Suprapubic skin (tissue), 4 donors: Measurements from ENCODE around the gene UBASH3A. TPM values are rescaled to one million over a fixed set of nuclear protein-coding genes. Genes with fewer than 3 reads are reported as not detected.

ENCODE experiments used
- DNase-seq, 2 donors: peaks; one replicate each; pipeline ENCODE4 v3.0.0-alpha.2; 2019; ENCODE audit warnings: low spot score in 2 of 2
- H3K27ac ChIP-seq: fragments of 200-600 bp; sonication (generic); one replicate; pipeline ENCODE4 v1.5.1; 2019
- H3K27me3 ChIP-seq: fragments of 200-600 bp; sonication (generic); one replicate; pipeline ENCODE4 v1.5.1; 2019
- H3K36me3 ChIP-seq: fragments of 200-600 bp; sonication (generic); one replicate; pipeline ENCODE4 v1.5.1; 2019
- H3K4me1 ChIP-seq: fragments of 200-600 bp; sonication (generic); one replicate; pipeline ENCODE4 v1.5.1; 2019
- H3K4me3 ChIP-seq: fragments of 200-600 bp; sonication (generic); one replicate; pipeline ENCODE4 v1.5.1; 2019; ENCODE audit warnings: mild to moderate bottlenecking
- H3K9me3 ChIP-seq: fragments of 200-600 bp; sonication (generic); one replicate; pipeline ENCODE4 v1.5.1; 2019
- EP300 ChIP-seq: sonication (generic); formaldehyde crosslinking; IDR thresholded peaks from one replicate; pipeline ENCODE4 v1.6.1; 2017; ENCODE audit warnings: antibody characterized with exemption
- POLR2A ChIP-seq, 2 donors: fragments of 450-650 bp; IDR thresholded peaks; one replicate each; pipeline ENCODE4 v1.6.1; 2017; ENCODE audit warnings: antibody characterized with exemption in 2 of 2, mild to moderate bottlenecking in 2 of 2, moderate library complexity in 2 of 2
- POLR2AphosphoS5 ChIP-seq, 3 donors: sonication (generic); formaldehyde crosslinking; IDR thresholded peaks; one replicate each; pipeline ENCODE4 v1.6.1; 2017; ENCODE audit warnings: antibody characterized with exemption in 3 of 3
- WGBS: methylation state at CpG from one replicate; pipeline ENCODE4 v1.1.5; 2018; 5-methylcytosine and 5-hydroxymethylcytosine counted together
- total RNA-seq, 4 donors: library from RNA; depleted of rRNA; stranded (reverse); fragments of >200 nt; gene quantifications; one replicate each; pipeline ENCODE4 v1.1.0, GENCODE V29; 2016
- TF ChIP-seq, protein P1 (sequence below), 2 donors: fragments of 200-600 bp in 1 of 2; fragments of 450-650 bp in 1 of 2; sonication (generic) in 1 of 2; IDR thresholded peaks; one replicate each; pipeline ENCODE4 v1.5.1; 2016 to 2019; ENCODE audit warnings: antibody characterized with exemption in 2 of 2, mild to moderate bottlenecking in 1 of 2, moderate library complexity in 1 of 2

The UBASH3A gene
- total RNA-seq, 4 donors from 2014 or later, result 0.36 to 1.0 (median 0.47) TPM; not detected in 1

DNA sequence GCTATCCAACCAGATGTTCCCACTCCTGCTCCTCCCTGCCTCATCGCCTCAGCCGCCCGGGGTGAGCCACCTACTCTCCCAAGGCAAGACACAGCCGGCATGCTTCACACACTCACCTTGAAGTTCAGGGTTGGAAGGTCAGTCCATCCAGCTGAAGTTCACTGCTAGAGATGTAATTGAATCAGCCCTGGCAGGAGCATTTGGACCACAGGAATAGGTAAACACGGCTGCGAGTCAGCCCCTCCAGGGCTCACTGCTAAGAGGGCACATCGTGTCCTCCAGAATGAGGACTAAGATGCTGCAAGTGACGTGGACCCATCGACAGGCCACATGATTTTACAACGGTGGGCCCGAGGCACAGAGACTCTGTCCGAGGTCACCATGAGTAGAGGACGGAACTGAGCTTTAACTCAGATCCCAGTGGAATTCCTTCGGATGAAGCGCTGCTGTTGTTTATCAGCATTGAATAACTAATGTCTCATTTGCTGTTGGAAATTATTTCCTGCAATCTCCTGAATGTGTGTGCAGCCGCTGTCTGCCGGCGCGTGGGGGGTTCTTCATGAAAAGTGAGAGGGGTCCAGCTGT lies 50.4 kb downstream of the UBASH3A start:
- no peaks in the 10 kb centered on the region for H3K27me3 ChIP-seq
- no peak for DNase-seq
- H3K4me3 ChIP-seq, result no peak overlapping the region
- peaks cover 3% of the 10 kb centered on the region for H3K4me1 ChIP-seq
- no peaks in the 10 kb centered on the region for H3K9me3 ChIP-seq
- no peak overlapping the region for H3K27ac ChIP-seq
- TF ChIP-seq, protein P1, sequence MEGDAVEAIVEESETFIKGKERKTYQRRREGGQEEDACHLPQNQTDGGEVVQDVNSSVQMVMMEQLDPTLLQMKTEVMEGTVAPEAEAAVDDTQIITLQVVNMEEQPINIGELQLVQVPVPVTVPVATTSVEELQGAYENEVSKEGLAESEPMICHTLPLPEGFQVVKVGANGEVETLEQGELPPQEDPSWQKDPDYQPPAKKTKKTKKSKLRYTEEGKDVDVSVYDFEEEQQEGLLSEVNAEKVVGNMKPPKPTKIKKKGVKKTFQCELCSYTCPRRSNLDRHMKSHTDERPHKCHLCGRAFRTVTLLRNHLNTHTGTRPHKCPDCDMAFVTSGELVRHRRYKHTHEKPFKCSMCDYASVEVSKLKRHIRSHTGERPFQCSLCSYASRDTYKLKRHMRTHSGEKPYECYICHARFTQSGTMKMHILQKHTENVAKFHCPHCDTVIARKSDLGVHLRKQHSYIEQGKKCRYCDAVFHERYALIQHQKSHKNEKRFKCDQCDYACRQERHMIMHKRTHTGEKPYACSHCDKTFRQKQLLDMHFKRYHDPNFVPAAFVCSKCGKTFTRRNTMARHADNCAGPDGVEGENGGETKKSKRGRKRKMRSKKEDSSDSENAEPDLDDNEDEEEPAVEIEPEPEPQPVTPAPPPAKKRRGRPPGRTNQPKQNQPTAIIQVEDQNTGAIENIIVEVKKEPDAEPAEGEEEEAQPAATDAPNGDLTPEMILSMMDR (IDR thresholded peaks at IDR 0.05), result no peak
- TF ChIP-seq POLR2A (IDR thresholded peaks at IDR 0.05) (no peak), POLR2AphosphoS5 (IDR thresholded peaks at IDR 0.05) (no peak), EP300 (no peak)
- H3K36me3 ChIP-seq, result no peaks in the 10 kb centered on the region
- WGBS, result 77% methylated on average over 19 of the region's 19 CpGs

- H3K36me3 ChIP-seq, result no peaks in the 10 kb centered on the region
- no peak for DNase-seq
- no peak overlapping the region for H3K27ac ChIP-seq
- H3K27me3 ChIP-seq, result no peaks in the 10 kb centered on the region
- WGBS, result 64% methylated on average over 9 of the region's 9 CpGs
- H3K4me1 ChIP-seq, result peaks cover 3% of the 10 kb centered on the region
- no peak overlapping the region for H3K4me3 ChIP-seq
- no peaks in the 10 kb centered on the region for H3K9me3 ChIP-seq
- no peak for TF ChIP-seq EP300
- no peak for TF ChIP-seq POLR2A (IDR thresholded peaks at IDR 0.05)
- TF ChIP-seq, protein P1 (IDR thresholded peaks at IDR 0.05), result no peak
- no peak for TF ChIP-seq POLR2AphosphoS5 (IDR thresholded peaks at IDR 0.05)
These were observed 51.1 kb downstream of the UBASH3A start for GRCh38 chr21:42454786-42455185.

GRCh38 chr21:42455196-42455595 lies 51.5 kb downstream of the UBASH3A start:
- DNase-seq, result no peak
- Histone ChIP-seq H3K9me3 (no peaks in the 10 kb centered on the region), H3K27ac (no peak overlapping the region), H3K36me3 (no peaks in the 10 kb centered on the region), H3K4me3 (no peak overlapping the region), H3K27me3 (no peaks in the 10 kb centered on the region), H3K4me1 (peaks cover 3% of the 10 kb centered on the region)
- 70% methylated on average over 8 of the region's 9 CpGs for WGBS
- TF ChIP-seq POLR2AphosphoS5 (IDR thresholded peaks at IDR 0.05) (no peak), EP300 (no peak), POLR2A (IDR thresholded peaks at IDR 0.05) (no peak)
- TF ChIP-seq, protein P1 (IDR thresholded peaks at IDR 0.05), result no peak

DNA sequence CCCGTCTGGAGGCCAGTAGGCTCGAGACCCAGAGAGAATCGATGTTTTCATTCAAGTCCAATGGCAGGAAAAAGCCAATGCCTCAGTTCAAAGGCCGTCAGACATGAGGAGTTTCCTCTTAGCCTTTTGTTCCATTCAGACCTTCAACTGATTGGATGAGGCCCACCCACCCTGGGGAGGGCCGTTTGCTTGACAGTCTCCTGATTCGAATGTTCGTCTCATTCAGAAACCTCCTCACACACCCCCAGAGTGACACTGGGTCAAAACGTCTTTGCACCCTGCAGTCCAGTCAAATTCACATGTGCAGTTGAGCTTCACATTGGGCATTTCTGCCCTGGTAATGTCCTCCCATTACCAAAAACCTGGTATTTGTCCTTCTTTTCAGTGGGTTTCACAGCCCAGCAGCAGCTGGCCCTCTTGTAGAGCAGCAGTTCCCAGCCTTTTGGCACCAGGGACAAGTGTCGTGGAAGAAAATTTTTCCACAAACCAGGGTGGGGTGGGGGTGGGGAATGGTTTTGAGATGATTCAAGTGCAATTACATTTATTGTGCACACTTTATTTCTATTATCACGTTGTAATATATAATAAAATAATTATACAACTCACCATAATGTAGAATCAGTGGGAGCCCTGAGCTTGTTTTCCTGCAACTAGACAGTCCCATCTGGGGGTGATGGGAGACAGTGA lies 52.2 kb downstream of the UBASH3A start:
- Histone ChIP-seq H3K36me3 (no peaks in the 10 kb centered on the region), H3K4me1 (peaks cover 3% of the 10 kb centered on the region), H3K4me3 (no peak overlapping the region), H3K9me3 (no peaks in the 10 kb centered on the region), H3K27ac (no peak overlapping the region), H3K27me3 (no peaks in the 10 kb centered on the region)
- TF ChIP-seq EP300, result no peak
- TF ChIP-seq POLR2AphosphoS5 (IDR thresholded peaks at IDR 0.05), result no peak
- TF ChIP-seq POLR2A (IDR thresholded peaks at IDR 0.05), result no peak
- TF ChIP-seq, protein P1 (IDR thresholded peaks at IDR 0.05), result no peak
- DNase-seq, result no peak
- WGBS, result 86% methylated on average over 10 of the region's 10 CpGs

- H3K36me3 ChIP-seq, result no peaks in the 10 kb centered on the region
- H3K4me1 ChIP-seq, result peaks cover 3% of the 10 kb centered on the region
- TF ChIP-seq, protein P1 (IDR thresholded peaks at IDR 0.05), result no peak
- TF ChIP-seq POLR2A (IDR thresholded peaks at IDR 0.05) (no peak), POLR2AphosphoS5 (IDR thresholded peaks at IDR 0.05) (no peak), EP300 (no peak)
- H3K27ac ChIP-seq, result no peak overlapping the region
- H3K27me3 ChIP-seq, result no peaks in the 10 kb centered on the region
- no peak overlapping the region for H3K4me3 ChIP-seq
- 80% methylated on average over 8 of the region's 8 CpGs for WGBS
- no peak for DNase-seq
- H3K9me3 ChIP-seq, result no peaks in the 10 kb centered on the region
These were observed 52.8 kb downstream of the UBASH3A start for GRCh38 chr21:42456457-42456856.
